Measurements from ENCODE around the gene C1orf185.
"Not testable (repeated sequence)": the region's sequence is repeated elsewhere in the genome, so short reads cannot be mapped to it uniquely, and the experiment has no call there.

Gene C1orf185

DNA sequence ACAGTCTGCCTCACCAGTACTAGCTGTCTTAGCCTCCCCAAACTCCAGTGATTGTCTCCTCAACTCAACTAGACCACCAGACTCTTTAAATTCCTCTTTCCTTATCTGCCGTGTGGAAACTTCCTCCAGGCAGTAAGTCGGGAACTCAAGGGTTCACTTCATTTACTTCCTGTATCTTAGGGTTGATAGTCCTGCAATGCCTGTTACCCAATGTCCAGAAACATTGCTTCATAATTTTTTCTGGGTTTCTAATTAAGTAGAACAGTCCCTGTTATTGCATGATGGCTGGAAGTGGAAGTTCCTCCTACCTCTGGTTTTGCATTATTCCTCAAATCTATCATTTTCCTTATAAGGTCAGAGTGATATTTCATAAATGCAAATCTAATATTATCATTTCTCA is 73.2 kb downstream of the C1orf185 start:
- H3K9me3 ChIP-seq (ENCODE audit: control insufficient read depth, low read length): no peaks in the 10 kb centered on the region
- H3K9ac ChIP-seq (ENCODE audit: low read length): no peak overlapping the region
- H3K4me1 ChIP-seq (ENCODE audit: control insufficient read depth, insufficient read depth, low read length): peaks cover 5% of the 10 kb centered on the region
- peak overlapping the region; percentile 58 for H3K4me3 ChIP-seq (ENCODE audit: low read length)
- H3K27me3 ChIP-seq (replicated peaks; ENCODE audit: control insufficient read depth, insufficient read depth, low read length): no peaks in the 10 kb centered on the region
- peak; percentile 13 for DNase-seq (ENCODE audit: low read depth)
- H3K36me3 ChIP-seq (ENCODE audit: control insufficient read depth, insufficient read depth, low read length, severe bottlenecking): no peaks in the 10 kb centered on the region

DNA sequence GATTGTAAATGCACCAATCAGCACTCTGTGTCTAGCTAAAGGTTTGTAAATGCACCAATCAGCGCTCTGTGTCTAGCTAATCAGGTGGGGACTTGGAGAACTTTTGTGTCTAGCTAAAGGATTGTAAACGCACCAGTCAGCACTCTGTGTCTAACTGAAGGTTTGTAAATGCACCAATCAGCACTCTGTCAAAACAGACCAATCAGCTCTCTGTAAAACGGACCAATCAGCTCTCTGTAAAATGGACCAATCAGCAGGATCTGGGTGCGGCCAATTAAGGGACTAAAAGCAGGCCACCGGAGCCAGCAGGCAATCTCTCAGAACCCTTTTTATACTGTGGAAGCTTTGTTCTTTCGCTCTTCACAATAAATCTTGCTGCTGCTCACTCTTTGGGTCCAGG is 76.0 kb downstream of the C1orf185 start:
- H3K4me1 ChIP-seq (ENCODE audit: control insufficient read depth, insufficient read depth, low read length); DNase-seq (ENCODE audit: low read depth); H3K9me3 ChIP-seq (ENCODE audit: control insufficient read depth, low read length); H3K9ac ChIP-seq (ENCODE audit: low read length); H3K4me3 ChIP-seq (ENCODE audit: low read length); H3K27me3 ChIP-seq (replicated peaks; ENCODE audit: control insufficient read depth, insufficient read depth, low read length); H3K36me3 ChIP-seq (ENCODE audit: control insufficient read depth, insufficient read depth, low read length, severe bottlenecking): not testable (repeated sequence)

DNA sequence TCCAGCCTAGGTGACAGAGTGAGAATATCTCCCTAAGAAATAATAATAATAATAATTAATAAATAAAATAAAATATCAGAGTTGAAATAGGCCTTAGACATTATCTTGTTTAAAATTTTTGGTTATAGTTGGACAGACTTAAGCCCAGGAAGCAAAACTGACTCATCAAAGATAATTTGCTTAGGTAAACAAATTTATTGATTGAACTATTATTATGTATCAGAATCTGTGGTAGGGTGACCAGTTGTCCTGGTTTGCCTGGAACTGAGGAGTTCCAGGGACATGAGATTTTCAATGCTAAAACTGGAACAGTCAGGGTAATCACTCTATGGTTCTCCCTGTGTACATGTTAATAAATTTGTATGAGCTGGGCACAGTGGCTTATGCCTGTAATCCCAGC is 86.2 kb downstream of the C1orf185 start:
- no peak for DNase-seq (ENCODE audit: low read depth)
- Histone ChIP-seq H3K9me3 (ENCODE audit: control insufficient read depth, low read length) (no peaks in the 10 kb centered on the region), H3K4me1 (ENCODE audit: control insufficient read depth, insufficient read depth, low read length) (no peaks in the 10 kb centered on the region), H3K4me3 (ENCODE audit: low read length) (no peak overlapping the region), H3K27me3 (replicated peaks; ENCODE audit: control insufficient read depth, insufficient read depth, low read length) (no peaks in the 10 kb centered on the region), H3K9ac (ENCODE audit: low read length) (no peak overlapping the region), H3K36me3 (ENCODE audit: control insufficient read depth, insufficient read depth, low read length, severe bottlenecking) (no peaks in the 10 kb centered on the region)

- no peak overlapping the region for H3K4me3 ChIP-seq (ENCODE audit: low read length)
- no peaks in the 10 kb centered on the region for H3K36me3 ChIP-seq (ENCODE audit: control insufficient read depth, insufficient read depth, low read length, severe bottlenecking)
- peak; percentile 89 for DNase-seq (ENCODE audit: low read depth)
- no peak overlapping the region for H3K9ac ChIP-seq (ENCODE audit: low read length)
- no peaks in the 10 kb centered on the region for H3K9me3 ChIP-seq (ENCODE audit: control insufficient read depth, low read length)
- H3K27me3 ChIP-seq (replicated peaks; ENCODE audit: control insufficient read depth, insufficient read depth, low read length): no peaks in the 10 kb centered on the region
- no peaks in the 10 kb centered on the region for H3K4me1 ChIP-seq (ENCODE audit: control insufficient read depth, insufficient read depth, low read length)
Measured at GRCh38 chr1:51189421-51190073, 87.5 kb downstream of the C1orf185 start.

- H3K4me3 ChIP-seq (ENCODE audit: low read length): no peak overlapping the region
- no peaks in the 10 kb centered on the region for H3K27me3 ChIP-seq (replicated peaks; ENCODE audit: control insufficient read depth, insufficient read depth, low read length)
- no peaks in the 10 kb centered on the region for H3K9me3 ChIP-seq (ENCODE audit: control insufficient read depth, low read length)
- no peak overlapping the region for H3K9ac ChIP-seq (ENCODE audit: low read length)
- no peak for DNase-seq (ENCODE audit: low read depth)
- H3K36me3 ChIP-seq (ENCODE audit: control insufficient read depth, insufficient read depth, low read length, severe bottlenecking): no peaks in the 10 kb centered on the region
- no peaks in the 10 kb centered on the region for H3K4me1 ChIP-seq (ENCODE audit: control insufficient read depth, insufficient read depth, low read length)
Measured at GRCh38 chr1:51190961-51191360, 88.9 kb downstream of the C1orf185 start.

DNA sequence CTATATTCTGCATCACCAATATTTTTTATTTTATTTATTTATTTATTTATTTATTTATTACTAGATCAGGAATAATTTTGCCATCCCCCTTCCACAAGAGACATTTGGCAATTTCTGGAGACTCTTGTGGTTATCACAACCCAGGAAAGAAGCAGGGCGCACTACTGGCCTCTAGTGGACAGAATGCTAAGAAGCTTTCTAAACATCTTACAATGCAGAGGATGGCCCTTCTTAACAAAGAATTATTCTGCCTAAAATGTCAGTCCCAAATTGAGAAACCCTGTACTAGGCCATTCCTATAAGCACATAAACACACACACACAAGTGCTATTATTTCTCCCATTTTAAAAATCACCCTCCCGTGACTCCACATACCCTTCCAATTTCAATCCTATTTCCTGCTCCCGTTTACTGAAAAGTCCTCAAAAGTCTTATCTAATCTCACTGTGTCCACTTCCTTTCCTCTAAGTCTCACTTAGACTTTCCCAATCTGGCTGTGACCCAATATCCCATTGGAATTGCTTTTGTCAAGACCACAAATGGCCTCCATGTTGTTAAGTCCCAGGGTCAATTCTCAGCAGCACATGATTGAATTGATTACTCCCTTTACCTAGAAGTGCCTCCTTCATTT is 90.3 kb downstream of the C1orf185 start:
- peak; percentile 94 for DNase-seq (ENCODE audit: low read depth)

DNA sequence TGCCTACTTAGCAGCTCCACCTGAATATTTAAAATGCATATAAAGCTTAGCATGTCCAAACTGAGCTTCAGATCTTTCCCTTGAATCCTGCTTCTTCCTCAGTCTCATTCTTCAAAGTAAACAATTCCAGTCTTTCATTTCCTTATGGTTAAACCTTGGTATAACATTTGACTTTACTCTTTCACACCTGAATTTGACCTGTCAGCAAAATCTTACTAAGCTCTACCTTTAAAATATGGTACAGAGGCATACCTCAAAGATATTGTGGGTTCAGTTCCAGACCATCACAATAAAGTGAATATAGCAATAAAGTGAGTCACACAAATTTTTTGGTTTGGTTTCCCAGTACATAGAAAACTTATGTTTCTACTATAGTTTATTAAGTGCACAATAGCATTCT is 91.5 kb downstream of the C1orf185 start:
- DNase-seq (ENCODE audit: low read depth): no peak
- Histone ChIP-seq H3K9ac (ENCODE audit: low read length) (no peak overlapping the region), H3K27me3 (replicated peaks; ENCODE audit: control insufficient read depth, insufficient read depth, low read length) (no peaks in the 10 kb centered on the region), H3K36me3 (ENCODE audit: control insufficient read depth, insufficient read depth, low read length, severe bottlenecking) (no peaks in the 10 kb centered on the region), H3K4me3 (ENCODE audit: low read length) (no peak overlapping the region), H3K9me3 (ENCODE audit: control insufficient read depth, low read length) (no peaks in the 10 kb centered on the region), H3K4me1 (ENCODE audit: control insufficient read depth, insufficient read depth, low read length) (no peaks in the 10 kb centered on the region)

More for the DNA sequence above, 90.3 kb downstream of the C1orf185 start:
- no peak overlapping the region for H3K4me3 ChIP-seq (ENCODE audit: low read length)
- no peaks in the 10 kb centered on the region for H3K36me3 ChIP-seq (ENCODE audit: control insufficient read depth, insufficient read depth, low read length, severe bottlenecking)
- H3K9ac ChIP-seq (ENCODE audit: low read length): no peak overlapping the region
- H3K9me3 ChIP-seq (ENCODE audit: control insufficient read depth, low read length): no peaks in the 10 kb centered on the region
- H3K4me1 ChIP-seq (ENCODE audit: control insufficient read depth, insufficient read depth, low read length): no peaks in the 10 kb centered on the region
- no peaks in the 10 kb centered on the region for H3K27me3 ChIP-seq (replicated peaks; ENCODE audit: control insufficient read depth, insufficient read depth, low read length)

All from adipocyte (in vitro differentiated cells).